Ishikawa (cell line): ENCODE data around the gene MAGEB6B.

Experiments
- CEBPB ChIP-seq: IDR thresholded peaks from 2 replicates; pipeline ENCODE4 v1.6.1; 2012
- CREB1 ChIP-seq: IDR thresholded peaks from 2 replicates; pipeline ENCODE4 v1.6.1; 2012; ENCODE audit warnings: low read depth
- EGR1 ChIP-seq: IDR thresholded peaks from 2 replicates; pipeline ENCODE4 v1.6.1; 2012
- EP300 ChIP-seq: IDR thresholded peaks from 2 replicates; pipeline ENCODE4 v1.6.1; 2012; ENCODE audit warnings: borderline replicate concordance
- FOXM1 ChIP-seq: IDR thresholded peaks from 2 replicates; pipeline ENCODE4 v1.6.1; 2012; ENCODE audit warnings: low read depth, borderline replicate concordance
- NFIC ChIP-seq: IDR thresholded peaks from 2 replicates; pipeline ENCODE4 v1.6.1; 2012
- RAD21 ChIP-seq: IDR thresholded peaks from 2 replicates; pipeline ENCODE4 v1.6.1; 2012; ENCODE audit warnings: low read depth
- TAF1 ChIP-seq: IDR thresholded peaks from 2 replicates; pipeline ENCODE4 v1.6.1; 2012; ENCODE audit warnings: low read depth, mild to moderate bottlenecking
- TCF12 ChIP-seq: IDR thresholded peaks from 2 replicates; pipeline ENCODE4 v1.6.1; 2012; ENCODE audit warnings: low read depth
- TEAD4 ChIP-seq: IDR thresholded peaks from 2 replicates; pipeline ENCODE4 v1.6.1; 2012
- YY1 ChIP-seq: IDR thresholded peaks from 2 replicates; pipeline ENCODE4 v1.6.1; 2012; ENCODE audit warnings: low read depth
- ZBTB7A ChIP-seq: IDR thresholded peaks from 2 replicates; pipeline ENCODE4 v1.6.1; 2012; ENCODE audit warnings: low read depth
- TF ChIP-seq, protein P1 (sequence below): IDR thresholded peaks from 2 replicates; pipeline ENCODE4 v1.6.1; 2012
- TF ChIP-seq, protein P2 (sequence below): IDR thresholded peaks from 2 replicates; pipeline ENCODE4 v1.6.1; 2012
- TF ChIP-seq, protein P3 (sequence below): IDR thresholded peaks from 2 replicates; pipeline ENCODE4 v1.6.1; 2012; ENCODE audit warnings: low read depth, mild to moderate bottlenecking

The MAGEB6B gene

GRCh38 chrX:26160301-26160700 lies at the start of gene MAGEB6B:
MAGEB6B (plus strand) TSS chrX:26160601; CDS start chrX:26160601, 0 bp downstream.
- no peak for TF ChIP-seq ZBTB7A
- TF ChIP-seq FOXM1: no peak
- no peak for TF ChIP-seq CREB1
- TF ChIP-seq TEAD4: no peak

- no peak for TF ChIP-seq EP300
- no peak for TF ChIP-seq CREB1
- TF ChIP-seq, protein P1, sequence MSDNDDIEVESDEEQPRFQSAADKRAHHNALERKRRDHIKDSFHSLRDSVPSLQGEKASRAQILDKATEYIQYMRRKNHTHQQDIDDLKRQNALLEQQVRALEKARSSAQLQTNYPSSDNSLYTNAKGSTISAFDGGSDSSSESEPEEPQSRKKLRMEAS: no peak
- no peak for TF ChIP-seq EGR1
- TF ChIP-seq, protein P2, sequence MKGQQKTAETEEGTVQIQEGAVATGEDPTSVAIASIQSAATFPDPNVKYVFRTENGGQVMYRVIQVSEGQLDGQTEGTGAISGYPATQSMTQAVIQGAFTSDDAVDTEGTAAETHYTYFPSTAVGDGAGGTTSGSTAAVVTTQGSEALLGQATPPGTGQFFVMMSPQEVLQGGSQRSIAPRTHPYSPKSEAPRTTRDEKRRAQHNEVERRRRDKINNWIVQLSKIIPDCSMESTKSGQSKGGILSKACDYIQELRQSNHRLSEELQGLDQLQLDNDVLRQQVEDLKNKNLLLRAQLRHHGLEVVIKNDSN: no peak
- TF ChIP-seq YY1: no peak
- no peak for TF ChIP-seq RAD21
- TF ChIP-seq, protein P3, sequence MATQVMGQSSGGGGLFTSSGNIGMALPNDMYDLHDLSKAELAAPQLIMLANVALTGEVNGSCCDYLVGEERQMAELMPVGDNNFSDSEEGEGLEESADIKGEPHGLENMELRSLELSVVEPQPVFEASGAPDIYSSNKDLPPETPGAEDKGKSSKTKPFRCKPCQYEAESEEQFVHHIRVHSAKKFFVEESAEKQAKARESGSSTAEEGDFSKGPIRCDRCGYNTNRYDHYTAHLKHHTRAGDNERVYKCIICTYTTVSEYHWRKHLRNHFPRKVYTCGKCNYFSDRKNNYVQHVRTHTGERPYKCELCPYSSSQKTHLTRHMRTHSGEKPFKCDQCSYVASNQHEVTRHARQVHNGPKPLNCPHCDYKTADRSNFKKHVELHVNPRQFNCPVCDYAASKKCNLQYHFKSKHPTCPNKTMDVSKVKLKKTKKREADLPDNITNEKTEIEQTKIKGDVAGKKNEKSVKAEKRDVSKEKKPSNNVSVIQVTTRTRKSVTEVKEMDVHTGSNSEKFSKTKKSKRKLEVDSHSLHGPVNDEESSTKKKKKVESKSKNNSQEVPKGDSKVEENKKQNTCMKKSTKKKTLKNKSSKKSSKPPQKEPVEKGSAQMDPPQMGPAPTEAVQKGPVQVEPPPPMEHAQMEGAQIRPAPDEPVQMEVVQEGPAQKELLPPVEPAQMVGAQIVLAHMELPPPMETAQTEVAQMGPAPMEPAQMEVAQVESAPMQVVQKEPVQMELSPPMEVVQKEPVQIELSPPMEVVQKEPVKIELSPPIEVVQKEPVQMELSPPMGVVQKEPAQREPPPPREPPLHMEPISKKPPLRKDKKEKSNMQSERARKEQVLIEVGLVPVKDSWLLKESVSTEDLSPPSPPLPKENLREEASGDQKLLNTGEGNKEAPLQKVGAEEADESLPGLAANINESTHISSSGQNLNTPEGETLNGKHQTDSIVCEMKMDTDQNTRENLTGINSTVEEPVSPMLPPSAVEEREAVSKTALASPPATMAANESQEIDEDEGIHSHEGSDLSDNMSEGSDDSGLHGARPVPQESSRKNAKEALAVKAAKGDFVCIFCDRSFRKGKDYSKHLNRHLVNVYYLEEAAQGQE: no peak
- TF ChIP-seq TEAD4: no peak
- no peak for TF ChIP-seq ZBTB7A
- TF ChIP-seq TCF12: no peak
- no peak for TF ChIP-seq NFIC
- no peak for TF ChIP-seq FOXM1
- TF ChIP-seq CEBPB: no peak
- TF ChIP-seq TAF1: no peak
These were observed 22.1 kb upstream of the MAGEB6B start, which contains the start of gene MAGEB18 for GRCh38 chrX:26138274-26138673. MAGEB18 (plus strand) TSS chrX:26138343; CDS start chrX:26138986, 643 bp downstream.

- TF ChIP-seq TCF12 (no peak), YY1 (no peak), CREB1 (no peak), TAF1 (no peak), TEAD4 (no peak), EP300 (no peak)
- TF ChIP-seq, protein P1: no peak
- TF ChIP-seq, protein P2: no peak
These were observed 14.4 kb upstream of the MAGEB6B start for GRCh38 chrX:26146024-26146423.

DNA sequence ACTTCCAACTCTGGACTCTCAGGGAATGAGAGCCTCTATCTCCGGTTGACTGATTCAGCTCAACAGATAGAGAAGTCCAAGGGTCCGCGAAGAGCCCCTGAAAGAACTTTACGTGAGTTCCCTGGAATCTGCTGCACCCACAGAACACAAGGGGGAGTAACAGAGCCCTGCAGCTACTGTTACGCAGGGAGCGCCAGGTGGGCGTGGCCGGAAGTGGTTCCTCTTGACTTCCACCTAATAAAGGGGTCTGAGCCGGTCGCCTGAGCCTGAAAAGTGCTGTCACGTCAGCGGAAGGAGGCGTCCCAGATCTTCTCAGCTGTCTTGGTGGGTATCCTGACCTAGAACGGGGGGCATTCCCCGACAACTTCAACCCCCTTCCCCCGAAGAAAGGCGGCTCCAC lies 31.8 kb downstream of the MAGEB6B start, which contains the start of gene MAGEB6:
Gene MAGEB6, plus strand, starts transcription at position 237 of the 400 bp plus-strand sequence. CDS start 1,407 bp downstream, outside the sequence.
- TF ChIP-seq, protein P2: no peak
- TF ChIP-seq EP300: no peak
- TF ChIP-seq EGR1: no peak
- no peak for TF ChIP-seq YY1
- no peak for TF ChIP-seq TEAD4
- TF ChIP-seq TCF12: no peak

DNA sequence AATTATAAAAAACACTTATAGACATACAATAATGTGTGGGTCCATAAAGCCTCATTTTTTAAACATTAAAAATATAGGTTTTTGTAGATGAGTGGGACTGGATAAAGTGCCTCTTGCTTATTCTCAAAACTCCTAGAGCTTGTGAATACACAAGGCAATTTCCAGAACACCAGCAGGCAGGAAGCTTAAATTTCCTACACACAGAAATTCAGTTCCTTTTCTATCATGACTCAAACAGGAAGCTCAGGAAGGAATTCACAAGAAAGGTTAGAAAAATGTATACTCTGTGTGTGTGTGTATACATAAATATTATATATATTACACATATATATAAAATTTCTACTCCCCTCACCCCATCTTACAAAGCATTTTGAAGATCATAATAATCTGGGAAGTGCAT lies 43.2 kb downstream of the MAGEB6B start:
- TF ChIP-seq TEAD4: no peak
- no peak for TF ChIP-seq ZBTB7A

DNA sequence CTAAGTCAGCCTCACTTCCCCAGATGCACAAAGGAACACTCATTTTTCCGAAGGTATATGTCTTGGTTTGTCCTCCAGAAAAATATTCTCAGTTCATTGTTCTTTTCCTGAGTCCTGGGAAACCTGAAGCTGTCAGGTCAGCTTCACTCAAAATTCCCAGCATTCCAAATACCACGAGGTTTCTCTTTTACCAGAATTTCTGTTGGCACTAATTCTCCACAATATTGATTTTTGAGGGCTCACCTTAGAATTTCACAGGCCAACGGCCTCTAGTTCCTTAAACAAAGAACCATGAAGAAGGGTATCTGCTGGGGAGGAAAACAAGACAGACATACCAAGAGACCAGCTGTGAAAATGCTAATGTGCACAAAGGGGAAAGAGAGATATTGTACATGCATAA lies 47.6 kb downstream of the MAGEB6B start:
- TF ChIP-seq, protein P2: no peak
